ENCODE measurements around the gene PDE4B. TPM values are rescaled to one million over a fixed set of nuclear protein-coding genes. Genes with fewer than 3 reads are reported as not detected.
A peak's percentile ranks its signal among the peaks of the same experiment; 100 is the strongest.

The PDE4B gene
- total RNA-seq, 1 experiment from 2014 or later, result 9.4 TPM

DNA sequence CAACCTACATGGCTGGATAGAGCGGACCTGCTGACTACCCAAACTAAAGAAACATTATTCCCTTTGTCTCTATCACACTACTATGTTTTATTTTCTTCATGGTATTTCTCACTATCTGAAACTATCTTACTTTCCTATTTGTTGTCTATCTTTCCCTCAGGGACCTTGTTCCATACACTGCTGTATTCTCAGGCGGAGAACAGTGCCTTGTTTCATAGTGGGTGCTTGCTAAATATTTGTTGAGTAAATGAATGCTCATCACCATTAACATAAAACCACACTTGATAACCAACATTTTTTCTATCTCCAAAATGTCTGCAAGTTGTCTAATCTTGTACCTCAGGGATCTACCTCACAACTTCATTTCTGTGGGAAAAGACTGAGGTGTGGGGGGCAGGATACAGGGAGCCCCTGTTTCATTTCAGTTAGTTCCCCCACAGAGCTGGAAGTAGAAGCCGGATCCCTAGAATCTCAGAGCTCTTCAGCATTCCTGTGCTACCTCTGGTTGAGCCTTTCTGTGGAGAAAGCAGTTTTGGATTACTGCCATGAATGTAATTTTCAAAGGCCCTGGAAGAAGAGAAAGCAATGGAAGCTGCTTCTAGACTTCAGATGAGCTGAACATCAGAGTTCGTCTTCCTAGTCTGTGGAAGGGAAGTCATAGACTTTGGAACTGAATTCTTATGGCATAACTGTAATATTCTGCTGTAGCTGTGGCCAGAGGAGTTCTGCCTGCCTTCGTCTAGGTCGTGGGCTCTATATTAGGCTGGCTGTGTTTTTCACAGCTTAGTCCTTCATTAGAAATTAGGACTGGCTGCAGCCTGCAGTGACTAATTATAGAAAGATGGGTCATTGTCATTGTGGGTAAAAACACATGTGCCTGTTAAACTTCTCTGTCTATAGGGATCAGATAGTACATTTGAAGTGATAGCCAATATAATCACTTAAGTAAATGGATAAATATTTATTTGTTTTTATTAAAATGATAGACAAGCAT, 448.1 kb downstream of the PDE4B start:
- no peak for DNase-seq (ENCODE audit: low spot score)

DNA sequence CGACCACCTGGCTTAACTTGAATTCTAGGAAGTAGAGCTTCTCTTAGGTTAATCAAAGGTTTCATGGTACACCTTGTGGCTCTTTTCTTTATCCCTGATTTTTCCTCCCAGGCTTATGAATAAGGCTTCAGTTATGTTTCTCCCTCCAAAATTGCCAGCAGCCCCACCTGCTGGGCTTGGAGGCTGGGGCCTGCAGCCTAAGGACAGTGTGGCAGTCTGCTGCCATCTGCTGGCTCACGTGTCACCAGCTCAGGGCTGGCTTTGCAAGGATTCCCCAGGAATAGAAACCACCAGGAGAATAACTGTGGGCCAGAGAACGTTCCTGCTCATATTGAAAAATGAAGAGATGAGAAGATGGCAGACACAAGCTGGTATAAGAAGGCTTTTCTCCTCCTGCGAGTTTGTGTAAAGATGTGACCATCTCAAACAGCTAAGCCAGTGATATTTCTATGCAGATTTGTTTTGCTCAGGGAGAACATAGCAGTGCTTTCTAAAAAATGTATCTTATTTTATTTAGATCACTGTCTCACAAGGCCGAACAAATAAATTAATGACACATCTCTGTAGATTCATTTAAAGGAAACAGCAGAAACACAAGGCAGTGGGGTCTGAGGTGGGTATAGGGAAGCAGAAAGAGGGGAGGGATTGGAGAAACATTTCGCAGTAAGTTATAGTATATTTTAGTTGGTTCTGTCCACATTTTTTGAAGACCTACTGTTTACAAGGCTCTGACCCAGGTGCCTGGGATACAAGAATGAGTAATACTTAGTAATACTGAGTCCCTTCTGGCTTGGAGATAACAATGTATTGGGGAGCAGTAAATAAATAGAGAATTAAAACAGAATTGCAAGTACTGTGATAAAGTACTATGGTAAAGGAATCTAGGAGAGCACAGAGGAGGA, 450.2 kb downstream of the PDE4B start:
- DNase-seq (ENCODE audit: low spot score), result peak; percentile 94

DNA sequence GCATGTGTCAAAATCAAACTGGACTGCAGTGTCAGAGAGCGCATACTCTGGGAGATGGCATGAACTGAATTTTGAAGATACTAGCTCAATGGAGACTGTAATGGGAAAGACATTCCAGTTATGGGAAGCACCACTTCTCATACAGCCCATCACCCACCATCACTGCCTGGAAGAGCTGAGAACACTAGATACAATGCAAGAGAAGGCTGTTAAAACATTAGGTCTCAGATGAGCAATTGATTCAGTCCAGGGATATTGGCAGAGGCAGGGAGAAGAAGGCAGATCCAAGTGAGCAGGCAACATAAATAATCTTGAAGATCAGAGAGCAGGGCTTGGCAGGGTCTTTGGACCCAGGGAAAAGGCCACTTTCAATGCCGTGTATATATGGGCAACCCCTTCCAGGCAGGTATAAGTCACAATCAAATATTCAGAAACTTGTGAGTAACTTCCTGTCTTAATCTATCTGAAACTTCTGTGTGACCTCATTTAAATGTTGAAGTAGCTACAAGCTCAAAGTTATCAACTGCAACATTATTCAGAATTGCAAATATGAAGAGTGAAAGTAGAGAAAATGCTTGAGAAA, 450.9 kb downstream of the PDE4B start:
- DNase-seq (ENCODE audit: low spot score), result no peak

DNA sequence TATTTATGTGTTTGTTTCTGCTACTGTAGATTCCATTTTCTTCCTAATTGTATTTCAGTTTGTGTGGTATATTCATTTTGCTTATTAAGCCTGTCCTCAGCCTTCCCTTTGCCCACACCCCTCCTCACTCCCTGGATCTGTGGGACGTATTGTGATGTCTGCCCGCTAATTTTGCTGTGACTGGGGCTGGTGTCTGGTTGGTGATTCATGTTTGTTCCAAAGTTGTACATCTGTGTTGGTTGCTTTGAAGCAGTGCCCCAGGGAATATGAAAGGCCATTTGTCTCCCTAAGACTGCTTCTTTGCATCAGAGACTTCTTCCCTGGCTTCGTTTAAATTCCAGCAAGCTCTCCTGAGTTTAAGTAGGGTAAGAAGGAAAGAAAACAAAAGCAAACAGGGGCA, 451.7 kb downstream of the PDE4B start:
- peak; percentile 31 for DNase-seq (ENCODE audit: low spot score)

DNA sequence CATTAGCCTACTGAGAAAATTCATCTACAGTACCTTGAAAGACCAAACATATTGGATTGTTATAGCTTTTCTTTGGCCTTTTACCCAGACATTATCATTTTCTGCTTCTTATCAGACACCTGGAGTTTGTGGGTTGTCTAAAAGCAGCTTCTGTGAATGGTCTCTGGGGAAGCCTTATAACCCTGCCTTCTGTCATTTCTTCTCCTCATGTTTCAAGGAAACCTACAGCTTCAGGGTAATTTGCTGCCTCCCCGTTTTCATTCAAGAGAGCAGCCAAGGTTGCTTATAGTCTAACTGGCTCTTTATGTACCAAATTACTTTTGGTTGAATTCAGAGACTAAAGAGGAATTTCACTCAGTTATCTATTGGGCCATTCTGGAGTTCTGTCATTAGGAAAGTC, 453.0 kb downstream of the PDE4B start:
- DNase-seq (ENCODE audit: low spot score), result no peak

DNA sequence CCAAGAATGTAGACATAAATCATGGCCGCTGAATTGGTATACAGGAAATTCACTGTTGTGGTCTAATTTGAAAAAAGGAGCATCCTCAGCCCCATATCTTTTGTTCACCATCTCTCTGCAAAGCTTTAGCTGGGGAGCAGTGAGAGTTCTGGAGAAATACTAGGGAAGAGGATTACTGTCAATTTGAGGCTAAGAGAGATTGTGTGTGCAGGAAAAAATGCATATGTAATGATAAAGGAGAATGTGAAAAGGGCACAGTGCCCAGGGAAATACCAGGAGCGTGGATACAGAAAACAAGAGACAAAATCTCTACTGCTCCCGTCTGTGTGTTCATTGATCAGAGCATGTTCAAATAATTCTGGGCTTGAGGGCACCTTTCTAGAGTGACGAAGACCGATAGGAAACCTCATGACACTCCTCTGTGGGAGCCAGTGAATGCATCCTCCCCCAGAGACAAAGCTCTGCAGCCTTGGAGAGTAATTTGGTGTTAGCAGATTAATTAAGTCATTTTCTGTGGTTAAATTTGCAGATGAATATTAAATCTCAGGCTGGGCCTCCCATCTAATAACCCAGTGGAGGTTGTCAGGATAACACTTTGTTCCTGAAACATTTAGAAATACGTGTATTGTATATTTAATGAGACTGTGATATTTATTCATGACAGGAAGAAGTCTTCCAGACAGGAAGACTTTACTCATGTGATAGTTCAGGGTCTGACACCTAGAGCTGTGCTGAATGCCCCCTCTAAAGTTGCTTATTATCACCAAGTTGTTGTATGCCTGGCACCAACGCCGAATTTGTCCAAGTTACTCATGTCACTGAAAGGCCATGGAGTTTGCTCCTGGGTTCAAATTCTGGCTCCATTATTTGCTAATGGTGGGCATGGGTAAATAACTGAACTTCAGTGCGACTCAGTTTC, 453.9 kb downstream of the PDE4B start:
- DNase-seq (ENCODE audit: low spot score), result no peak

DNA sequence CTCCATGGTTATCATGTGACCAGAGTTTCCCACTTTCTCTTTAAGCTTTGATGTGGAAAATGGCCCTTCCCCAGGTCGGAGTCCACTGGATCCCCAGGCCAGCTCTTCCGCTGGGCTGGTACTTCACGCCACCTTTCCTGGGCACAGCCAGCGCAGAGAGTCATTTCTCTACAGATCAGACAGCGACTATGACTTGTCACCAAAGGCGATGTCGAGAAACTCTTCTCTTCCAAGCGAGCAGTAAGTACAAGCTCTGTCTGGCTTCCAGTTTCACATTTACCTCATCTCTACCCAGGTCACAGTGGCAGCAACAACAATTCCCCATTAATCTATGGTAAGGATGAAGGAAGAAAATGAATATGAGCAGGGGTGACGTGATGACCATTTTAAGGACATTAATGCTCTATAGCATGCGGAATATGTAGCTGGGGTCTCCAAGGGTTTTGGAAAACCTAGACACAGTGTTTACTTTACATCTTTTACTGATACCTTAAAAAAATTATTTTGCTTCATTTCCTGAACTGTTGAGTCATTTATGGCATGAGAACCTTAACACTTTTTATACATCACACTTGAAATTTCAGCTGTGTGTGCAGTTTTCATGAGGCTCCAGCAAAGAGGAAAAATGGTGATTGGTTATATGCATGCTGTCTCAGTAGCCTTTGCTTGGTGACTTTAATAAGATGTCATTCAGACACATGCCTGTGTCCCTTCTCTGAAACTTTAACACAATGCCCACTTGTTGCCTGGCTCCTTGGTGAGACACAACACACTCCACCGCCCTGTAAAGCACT, 454.9 kb downstream of the PDE4B start:
- DNase-seq (ENCODE audit: low spot score), result no peak

DNA sequence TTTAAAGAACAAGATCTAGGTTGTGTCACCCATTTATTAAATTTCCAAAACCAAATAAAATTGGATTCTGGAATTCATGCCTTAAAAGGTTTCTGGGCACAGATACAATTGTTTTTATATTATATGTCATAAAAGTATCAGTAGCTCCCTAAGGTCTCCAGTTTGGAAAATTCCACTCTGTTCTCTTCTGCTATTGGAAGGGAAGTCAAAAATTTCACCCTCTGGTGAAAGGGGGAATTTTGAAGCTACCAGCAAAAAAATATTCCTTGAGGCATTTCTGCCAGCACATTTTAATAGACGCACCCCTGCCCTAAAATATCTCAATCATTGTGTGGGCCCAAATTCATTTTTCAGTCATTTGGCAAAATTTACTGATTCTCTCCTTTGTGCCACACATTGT, 455.6 kb downstream of the PDE4B start:
- DNase-seq (ENCODE audit: low spot score), result no peak

DNA sequence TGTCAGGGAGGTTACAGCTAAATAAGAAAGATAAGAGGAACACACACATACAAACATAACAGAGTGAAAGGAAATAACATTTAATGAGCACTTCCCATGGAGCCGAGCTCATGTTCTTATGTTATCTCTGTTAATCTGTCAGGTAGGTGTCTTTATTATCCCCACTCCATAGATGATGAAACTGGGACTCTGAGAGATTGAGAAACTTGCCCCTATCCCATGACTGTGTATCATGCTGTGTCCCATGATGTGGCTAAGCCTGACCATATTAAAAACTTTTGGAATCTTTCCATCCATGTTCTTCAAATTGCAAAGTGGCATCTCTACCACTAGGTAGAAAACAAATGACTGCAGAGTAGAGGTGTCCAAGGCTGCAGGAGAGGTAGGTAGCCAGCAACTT, 456.1 kb downstream of the PDE4B start:
- DNase-seq (ENCODE audit: low spot score), result no peak

DNA sequence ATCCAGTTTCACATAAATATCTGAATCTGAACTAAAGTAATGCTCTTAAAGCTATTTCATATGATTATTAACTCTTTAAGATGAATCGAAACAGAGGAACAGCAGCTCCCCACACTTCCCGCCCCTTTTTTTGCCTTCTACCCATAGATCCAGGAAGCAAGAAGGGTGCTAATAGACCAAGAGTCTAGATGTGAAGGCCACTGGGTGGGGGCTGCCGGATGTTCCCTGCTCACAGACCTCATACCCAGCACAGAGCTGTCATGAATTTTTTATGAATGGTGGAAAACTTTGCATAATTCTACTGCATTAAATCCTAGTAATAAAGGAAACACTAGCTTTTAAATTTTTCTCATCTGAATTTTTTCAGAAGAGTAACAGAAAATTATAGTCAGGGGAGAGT, 457.4 kb downstream of the PDE4B start:
- DNase-seq (ENCODE audit: low spot score), result no peak

DNA sequence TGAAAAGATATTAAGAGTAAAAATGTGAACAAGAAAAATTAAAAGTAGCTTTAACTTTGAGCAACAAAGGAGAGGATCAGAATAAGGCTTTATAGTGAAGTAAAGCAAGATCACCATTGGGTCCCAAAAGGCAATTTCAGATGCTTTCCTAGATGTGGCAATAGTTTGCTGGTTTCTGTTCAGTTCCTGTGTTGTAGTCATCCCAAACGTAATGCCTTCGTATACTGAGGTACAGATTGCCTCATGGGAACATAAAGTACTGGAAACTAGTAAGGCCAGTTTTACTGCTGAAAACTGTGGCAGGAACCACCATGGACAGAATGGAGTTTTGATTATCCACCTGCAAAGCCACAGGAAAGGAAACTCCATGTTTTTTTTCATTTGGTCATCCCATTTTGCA, 457.8 kb downstream of the PDE4B start:
- no peak for DNase-seq (ENCODE audit: low spot score)

DNA sequence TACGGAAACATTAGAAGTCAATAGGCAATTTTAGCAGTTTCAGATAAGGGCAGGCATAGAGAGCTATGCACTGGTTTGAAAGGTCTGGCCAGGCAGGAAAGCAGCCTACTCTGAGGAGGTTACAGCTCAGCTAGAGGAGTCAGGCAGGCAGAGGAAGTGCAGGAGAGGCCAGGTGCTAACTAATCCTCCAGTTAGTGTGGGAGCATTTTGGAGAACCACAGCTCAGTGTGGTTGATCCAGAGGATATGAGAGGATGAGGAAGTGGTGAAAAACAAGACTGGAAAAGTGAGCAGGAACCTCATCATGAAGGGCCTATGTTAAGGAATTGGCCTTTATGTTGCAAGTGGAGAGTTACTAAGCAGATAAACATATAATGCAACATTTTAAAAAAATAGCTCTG, 458.9 kb downstream of the PDE4B start:
- DNase-seq (ENCODE audit: low spot score), result peak; percentile 47

DNA sequence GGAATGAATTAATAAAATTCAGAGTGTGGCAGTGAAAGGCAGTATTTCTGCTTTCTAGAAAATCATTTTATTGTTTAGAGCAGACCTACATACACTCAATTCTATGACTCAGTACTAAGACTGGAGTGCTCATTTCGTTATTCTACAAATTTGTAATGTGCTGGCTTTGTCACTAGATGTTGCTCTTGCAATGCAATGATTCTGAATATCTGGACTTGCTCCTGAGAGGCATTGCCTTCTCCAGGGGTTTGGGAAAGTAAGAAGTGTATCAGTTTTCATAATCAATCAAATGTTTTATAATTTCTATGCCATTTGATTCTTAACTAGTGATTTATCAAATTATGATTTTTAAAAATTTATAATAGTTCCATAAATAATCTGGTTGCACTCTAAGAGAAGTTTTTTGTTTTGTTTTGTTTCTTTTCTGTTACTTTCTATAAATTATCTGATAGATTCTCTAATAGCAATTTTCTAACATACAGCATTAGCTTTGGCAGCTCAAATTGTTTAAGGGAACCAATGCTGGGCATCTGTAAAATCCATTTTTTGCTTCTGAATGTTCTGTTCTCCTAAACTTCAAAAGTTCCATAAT, 460.7 kb downstream of the PDE4B start:
- DNase-seq (ENCODE audit: low spot score), result peak; percentile 79

DNA sequence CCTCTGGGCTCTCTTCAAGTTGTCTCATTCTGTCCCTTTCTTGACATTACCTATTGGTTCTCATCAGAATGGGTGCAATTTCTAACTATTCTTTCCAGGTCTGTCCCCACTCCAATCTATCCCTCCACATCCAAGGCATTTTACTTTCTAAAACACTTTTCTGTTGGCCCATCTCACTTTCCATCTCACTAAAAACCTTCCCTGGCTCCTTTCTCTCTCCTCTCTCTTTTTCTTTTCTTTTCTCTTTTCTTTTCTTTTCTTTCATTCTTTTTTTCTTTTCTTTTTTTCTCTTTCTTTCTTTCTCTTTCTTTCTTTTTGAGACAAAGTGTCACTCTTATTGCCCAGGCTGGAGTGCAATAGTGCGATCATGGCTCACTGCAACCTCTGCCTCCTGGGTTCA, 462.1 kb downstream of the PDE4B start:
- no peak for DNase-seq (ENCODE audit: low spot score)

DNA sequence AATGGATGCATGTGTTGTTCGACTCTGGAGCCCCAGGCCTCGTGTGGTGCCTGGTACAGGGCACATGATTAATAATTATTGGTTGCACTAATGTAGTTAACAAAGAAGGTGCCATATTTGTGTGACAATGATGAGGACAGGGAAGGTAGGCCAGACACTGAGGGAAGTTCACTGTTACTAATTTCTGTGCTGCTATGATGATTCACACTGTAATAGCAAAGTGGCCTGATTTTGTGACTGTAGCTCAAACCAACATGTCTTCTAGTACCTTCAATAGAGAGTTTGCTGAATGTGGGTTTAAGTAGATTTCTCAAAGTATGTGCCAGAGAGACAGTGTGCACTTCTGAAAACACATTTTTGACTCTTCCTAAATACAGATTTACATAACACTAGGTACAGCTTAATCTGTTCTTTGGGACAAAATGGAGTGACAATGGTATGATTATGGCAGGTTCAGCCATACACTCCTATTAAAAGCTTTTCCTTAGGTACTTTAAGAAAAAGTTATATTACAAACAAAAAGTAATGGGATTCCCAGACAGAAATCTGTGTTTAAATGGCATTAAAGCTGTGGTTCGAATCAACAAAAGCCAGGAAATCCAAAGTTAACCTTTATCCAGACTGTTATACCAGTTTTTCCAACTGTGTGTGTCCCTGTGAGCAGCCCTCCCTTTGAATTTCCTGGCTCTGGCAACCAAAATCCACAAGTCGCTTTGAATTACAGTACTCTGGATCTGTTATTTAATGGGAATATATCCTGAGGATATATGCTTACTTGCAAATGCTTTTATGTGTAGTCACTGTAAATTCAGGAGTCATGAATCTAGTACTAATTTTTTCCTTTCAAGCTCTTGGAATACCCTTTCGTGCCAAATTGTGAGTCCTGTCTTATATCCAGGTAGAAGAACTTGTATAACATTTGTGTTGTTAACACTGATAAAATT, 464.2 kb downstream of the PDE4B start:
- no peak for DNase-seq (ENCODE audit: low spot score)

DNA sequence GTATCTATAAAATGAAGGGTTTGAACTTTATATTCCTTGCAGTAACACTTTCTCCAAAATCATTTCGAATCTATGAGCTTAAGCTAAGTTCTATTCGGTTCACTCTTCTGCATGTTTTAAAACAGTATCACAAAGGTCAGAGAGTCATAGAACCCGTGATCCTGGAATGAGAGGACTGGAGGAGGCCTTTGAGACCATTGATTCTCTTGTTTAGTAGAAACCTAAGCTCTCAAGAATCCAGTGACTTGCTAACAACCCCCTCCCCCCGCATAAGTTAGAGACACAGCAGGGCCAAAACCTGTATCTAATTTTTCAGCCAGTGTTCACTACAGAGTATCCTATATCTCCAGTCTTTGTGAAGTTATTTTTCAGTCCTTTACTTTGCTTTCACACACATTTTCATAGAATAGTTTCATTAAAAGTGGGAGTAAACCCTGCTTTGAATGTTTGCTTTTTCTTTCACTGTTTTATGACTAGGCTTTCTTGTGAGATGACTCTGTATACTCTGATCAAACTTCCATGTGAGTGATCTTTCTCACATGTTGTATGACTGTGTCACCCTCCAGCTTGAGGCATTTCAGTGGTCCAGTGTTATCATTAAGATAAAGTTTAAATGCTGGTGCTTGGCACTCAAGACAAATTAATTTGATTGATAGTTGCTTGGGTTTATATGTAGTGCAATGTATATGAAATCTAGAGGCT, 465.9 kb downstream of the PDE4B start:
- DNase-seq (ENCODE audit: low spot score), result no peak

DNA sequence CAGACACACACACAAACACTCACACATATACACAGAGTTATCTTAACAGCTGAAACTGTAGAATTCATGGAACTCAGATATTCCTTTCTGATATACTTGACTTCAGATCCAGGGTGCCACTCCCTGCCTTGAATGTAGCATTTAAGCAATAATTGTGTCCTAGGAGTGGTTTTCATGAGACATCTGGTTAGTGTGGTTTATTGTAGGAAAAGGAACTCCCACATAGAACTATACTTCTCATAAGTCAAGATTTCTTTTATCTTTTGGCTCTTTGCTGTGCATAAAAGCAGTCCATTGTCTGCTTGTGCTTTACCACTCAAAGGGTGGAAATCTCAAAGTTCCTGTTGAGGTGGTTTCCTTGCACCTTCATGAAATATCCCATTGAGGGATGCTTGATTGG, 468.7 kb downstream of the PDE4B start:
- no peak for DNase-seq (ENCODE audit: low spot score)
